HS-27A (cell line): ENCODE data around the gene TLR3.
A peak's percentile ranks its signal among the peaks of the same experiment; 100 is the strongest.
"Not testable (repeated sequence)": the region's sequence is repeated elsewhere in the genome, so short reads cannot be mapped to it uniquely, and the experiment has no call there.

ENCODE experiments used
- DNase-seq: peaks from one replicate; pipeline ENCODE4 v3.0.0-alpha.2; 2012; ENCODE audit warnings: low read depth, missing footprints

The TLR3 gene

GRCh38 chr4:186068581-186069348, at the start of gene TLR3:
Gene TLR3 (plus strand): TSS chr4:186069156. CDS start chr4:186076620, 7,464 bp downstream.
- no peak for DNase-seq

GRCh38 chr4:186019269-186019668, 49.7 kb upstream of the TLR3 start:
- no peak for DNase-seq

GRCh38 chr4:186020106-186020792, 48.7 kb upstream of the TLR3 start:
- no peak for DNase-seq

GRCh38 chr4:186020793-186021407, 48.1 kb upstream of the TLR3 start:
- no peak for DNase-seq

- DNase-seq = no peak
Observed at GRCh38 chr4:186021461-186022167, 47.3 kb upstream of the TLR3 start.

- no peak for DNase-seq
Observed at GRCh38 chr4:186023975-186024374, 45.0 kb upstream of the TLR3 start.

DNA sequence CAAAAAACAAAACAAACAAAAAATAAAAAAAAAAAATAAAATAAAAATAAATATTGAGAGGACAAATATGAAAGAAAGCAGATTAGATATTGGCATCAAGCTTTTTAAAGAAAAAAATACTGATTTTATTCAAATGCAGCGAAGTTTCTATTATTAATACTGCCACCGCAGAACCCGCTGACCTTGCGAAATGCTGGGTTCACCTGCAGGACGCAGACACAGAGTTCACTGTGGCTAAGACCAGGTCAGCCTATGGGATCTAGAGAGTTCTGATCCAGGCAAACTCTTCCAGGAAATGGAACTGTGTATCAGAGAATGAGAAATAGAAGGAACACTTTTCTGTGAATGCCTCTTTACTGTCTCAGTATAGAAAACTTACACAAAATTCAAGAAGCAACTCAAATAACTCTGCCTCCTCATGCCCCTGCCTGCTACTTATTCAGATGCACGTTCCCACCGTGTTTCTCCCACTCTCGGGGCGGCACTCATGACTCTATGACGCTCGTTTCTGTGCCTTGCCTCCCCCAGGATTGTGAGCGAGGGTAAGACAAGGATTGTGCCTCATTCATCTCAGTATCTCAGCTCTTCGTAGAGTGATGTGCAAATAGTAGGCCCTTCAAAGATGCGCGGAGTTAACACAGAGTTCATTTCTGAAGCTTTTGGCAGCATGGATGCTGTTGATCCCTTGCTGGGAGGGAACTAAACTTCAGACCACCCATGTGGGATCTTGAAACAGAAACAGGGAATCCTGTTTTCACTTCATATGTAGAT, 44.1 kb upstream of the TLR3 start:
- no peak for DNase-seq

- no peak for DNase-seq
Observed at GRCh38 chr4:186025408-186025690, 43.6 kb upstream of the TLR3 start.

- DNase-seq = no peak
Observed at GRCh38 chr4:186027405-186027804, 41.6 kb upstream of the TLR3 start.

DNA sequence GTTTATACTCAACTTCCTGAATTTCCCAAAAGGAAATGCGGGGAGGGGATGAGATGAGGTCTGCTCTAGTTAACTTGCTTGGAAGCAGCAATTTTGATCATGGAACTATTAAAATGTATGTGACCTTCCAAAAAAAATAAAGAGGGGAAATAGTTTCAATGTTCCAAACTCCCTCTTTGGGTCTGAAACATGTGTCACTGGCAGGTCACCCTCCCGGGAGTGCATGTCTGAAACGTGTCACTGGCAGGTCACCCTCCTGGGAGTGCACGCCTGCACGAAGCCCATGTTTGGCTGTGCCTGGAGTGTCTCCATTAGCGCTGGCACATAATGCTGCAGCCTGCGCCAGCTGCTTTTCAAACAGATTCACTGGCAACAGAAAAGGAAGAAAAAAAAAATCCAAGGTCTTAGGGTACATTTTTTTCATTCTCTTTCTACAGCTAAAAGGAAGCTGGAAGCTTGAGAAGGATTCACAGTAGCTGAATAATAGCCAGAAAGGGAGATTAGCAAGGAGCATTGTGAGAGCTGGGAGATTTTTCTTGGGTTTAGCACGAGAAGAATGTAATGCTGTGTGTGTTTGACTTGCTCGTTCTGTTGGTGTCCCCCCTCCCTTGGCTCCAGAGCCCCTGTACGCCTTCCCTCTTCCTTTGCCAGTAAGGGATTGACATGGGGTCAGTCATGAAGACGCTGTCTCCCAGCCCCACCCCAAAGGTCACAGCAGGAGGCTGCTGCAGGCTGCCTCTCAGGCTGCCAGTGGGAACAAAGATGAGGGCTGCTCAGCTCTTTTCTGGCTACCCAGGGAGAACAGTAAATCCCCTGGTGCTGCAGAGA, 39.2 kb upstream of the TLR3 start:
- DNase-seq = no peak

DNA sequence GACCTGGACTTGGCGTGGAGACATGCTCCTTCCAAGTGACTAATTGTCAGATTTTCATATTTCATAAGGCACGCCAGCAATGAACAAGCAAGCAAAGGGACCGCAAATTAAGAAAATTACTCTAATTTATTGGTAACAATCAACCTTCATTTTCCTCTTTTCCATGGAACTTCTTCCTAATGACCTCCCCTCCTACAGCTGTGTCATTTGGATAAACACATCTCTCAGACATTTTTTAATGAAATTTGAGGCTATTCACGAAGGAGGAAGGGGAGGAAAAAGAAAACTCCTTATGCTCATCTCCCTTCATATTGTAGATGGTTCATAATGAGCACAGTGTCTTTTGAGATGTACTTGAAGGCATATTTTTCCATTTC, 38.6 kb upstream of the TLR3 start:
- no peak for DNase-seq

DNA sequence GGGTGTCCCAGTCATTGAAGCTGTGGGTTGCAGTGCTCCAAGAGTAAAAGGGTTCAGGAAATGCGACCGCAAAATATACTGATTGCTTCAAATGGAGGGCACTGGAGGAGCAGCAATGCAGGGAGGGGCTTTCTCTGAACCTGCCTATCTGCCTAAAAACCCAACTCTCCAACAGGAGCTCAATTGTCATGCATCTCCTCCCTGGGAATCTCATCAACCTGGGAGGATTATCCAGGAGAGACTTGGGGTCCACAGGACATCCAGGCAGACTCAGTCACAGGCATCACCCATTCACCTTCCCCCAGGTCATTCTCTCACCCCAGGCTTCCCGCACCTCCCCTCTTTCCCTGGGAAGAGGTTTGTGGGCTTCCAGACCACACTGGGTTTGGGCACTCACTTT, 38.2 kb upstream of the TLR3 start:
- no peak for DNase-seq

DNA sequence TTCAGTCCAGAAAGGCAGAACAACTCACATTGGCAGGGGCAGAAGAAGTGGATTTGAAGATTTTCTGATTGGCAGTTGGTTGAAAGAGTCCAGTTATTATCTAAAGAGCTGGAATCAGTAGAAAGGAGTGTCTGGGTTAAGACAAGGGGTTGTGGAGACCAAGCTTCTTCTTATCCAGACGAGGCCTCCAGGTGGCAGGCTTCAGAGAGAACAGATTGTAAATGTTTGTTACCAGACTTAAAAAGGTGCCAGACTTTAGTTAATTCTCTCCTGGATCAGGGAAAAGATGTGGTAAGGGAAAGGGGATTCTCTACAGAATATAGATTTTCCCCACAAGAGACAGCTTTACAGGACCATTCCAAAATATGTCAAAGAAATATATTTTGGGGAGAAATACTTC, 36.7 kb upstream of the TLR3 start:
- DNase-seq = no peak

GRCh38 chr4:186033027-186033426, 35.9 kb upstream of the TLR3 start:
- DNase-seq = no peak

DNA sequence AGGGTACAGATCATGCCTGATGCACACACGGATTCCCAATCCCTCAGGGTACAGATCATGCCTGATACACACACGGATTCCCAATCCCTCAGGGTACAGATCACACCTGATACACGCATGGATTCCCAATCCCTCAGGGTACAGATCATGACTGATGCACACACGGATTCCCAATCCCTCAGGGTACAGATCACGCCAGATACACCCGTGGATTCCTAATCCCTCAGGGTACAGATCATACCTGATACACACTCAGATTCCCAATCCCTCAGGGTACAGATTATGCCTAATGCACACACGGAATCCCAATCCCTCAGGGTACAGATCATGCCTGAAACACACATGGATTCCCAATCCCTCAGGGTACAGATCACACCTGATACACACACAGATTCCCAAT, 34.3 kb upstream of the TLR3 start:
- not testable (repeated sequence) for DNase-seq

GRCh38 chr4:186036976-186037581, 31.9 kb upstream of the TLR3 start:
- no peak for DNase-seq

GRCh38 chr4:186037692-186038658, 31.0 kb upstream of the TLR3 start:
- DNase-seq = peak; percentile 23

DNA sequence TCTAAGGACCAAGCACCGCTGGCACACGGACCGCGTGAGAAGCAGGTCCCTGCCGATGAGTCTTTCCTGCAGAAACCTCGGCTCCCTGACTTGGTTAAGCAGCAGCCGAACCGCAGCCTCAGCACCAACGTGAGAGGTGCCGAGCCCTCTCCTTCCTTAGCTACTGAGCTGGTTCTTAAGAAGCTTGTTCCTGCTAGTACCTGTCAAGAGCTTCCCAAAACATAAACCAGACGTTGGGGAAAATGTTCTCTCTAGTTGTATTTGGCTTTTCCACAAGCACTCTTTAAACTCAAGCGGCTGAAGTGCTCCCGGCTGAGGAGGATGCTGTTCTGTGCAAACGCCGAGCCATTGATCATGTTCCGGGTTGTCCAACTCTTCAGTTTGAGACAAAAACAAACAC, 29.3 kb upstream of the TLR3 start:
- DNase-seq = no peak

- no peak for DNase-seq
Observed at GRCh38 chr4:186040316-186040715, 28.6 kb upstream of the TLR3 start.

- not testable (repeated sequence) for DNase-seq
Observed at GRCh38 chr4:186047501-186047900, 21.5 kb upstream of the TLR3 start.
